GM21423 (cell line): ENCODE data around the gene RTN4R.

Source experiments
- ATAC-seq: cut with Tn5 transposase; IDR thresholded peaks from one replicate; pipeline ENCODE4 v1.9.1; 2021; ENCODE audit warnings: mild to moderate bottlenecking, moderate library complexity; ENCODE audit not compliant: unreplicated experiment

RTN4R gene

GRCh38 chr22:20258584-20259326, 9.4 kb downstream of the RTN4R start:
- no peak for ATAC-seq

DNA sequence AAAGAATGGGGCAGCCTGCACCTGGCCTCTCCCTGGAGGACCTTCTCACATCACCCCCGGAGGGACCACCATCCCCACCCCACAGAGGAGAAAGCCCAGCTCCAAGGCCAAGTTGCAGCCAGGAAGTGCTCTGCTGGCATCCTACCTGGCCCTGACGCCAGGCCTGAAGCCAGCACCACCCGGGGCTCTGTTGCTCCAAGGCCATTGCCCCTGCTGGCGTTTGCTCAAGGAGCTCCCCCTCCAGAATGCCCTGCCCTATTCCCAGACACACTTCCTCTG, 10.2 kb downstream of the RTN4R start:
- ATAC-seq, result no peak

DNA sequence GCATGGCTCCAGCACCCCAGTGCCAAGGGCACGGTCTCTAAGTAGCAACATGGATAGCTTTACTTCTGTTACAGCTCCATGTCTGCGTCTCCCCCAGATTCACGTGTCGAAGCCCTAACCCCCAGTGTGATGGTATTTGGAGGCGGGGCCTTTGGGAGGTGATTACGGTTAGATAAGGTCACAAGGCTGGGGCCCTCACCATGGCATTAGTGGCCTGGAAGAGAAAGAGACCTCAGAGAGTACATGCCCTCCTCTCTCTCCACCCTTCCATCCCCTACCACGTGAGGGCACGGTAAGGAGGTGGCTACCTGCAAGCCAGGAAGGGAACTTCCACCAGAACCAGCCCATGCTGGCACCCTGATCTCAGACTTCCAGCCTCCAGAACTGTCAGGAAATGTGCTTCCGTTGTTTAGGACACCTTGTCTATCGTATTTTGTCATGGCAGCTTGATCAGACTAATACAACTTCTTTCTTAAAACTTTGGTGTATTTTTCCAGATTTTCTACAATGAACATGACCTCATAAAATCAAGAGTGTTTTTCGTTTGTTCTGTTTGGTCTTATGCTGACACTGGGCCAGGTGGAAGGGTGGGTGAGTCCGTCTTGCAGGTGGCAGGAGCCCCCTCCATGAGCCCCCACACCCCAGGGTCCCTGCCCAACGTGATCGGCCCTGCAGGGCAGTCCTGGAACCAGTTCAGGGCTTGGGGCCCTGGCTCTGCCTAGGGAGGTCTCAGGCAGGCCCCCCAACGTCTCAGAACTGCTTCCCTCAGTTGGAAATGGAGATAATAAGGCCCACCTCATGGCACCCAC, 10.7 kb downstream of the RTN4R start:
- ATAC-seq, result no peak

DNA sequence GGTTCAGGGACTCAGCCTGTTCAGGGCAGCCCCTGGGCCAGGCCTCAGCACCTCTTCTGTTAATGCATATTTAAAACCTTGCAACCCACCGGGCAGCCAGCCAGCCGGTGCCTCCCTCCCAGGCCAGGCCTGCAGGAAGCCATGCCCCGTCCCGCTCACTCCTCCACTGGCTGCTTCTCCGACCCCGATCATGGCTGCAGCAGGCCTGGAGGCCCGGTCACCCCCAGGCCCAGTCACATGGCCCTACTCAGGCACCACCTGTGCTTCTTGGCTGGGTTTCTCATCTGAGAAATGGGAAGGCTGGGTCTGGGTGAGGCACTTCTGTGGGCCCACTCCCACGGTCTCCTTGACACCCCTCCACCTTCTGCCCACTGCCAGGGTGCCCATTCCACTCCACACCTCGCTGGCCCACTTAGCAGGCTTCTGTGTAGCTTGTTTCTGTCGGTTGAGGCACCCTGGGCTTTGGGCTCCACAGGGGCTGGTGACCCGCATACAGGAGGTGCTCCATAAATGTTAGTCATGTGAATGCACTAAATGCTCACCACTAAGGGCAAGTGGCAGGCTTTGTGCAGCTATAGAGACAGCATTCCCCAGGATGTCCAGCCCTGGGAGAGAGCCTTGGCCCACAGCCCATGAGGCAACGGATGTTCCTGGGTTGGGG, 11.4 kb downstream of the RTN4R start:
- ATAC-seq, result no peak

DNA sequence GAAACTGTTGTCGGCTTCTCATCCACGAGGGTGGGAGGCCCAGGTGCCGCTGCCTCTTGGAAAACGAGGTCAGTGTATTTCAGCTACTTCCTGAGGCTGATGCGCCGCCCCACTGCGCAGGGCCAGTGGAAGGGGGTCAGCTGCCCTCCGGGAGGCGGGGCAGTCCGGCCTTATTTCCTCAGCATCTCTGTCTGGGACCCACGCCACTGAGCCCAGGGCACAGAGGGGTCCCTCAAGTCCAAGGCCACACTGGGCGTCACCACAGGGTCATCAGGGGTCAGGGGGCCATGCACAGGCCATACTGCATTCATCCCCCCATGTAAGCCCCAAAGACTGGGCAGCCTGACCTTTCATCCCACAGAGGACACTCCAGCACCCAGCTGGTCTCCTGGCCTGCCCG, 12.1 kb downstream of the RTN4R start:
- no peak for ATAC-seq

- no peak for ATAC-seq
These were observed 12.9 kb downstream of the RTN4R start for GRCh38 chr22:20254975-20255946.

GRCh38 chr22:20253161-20253560, 15.0 kb downstream of the RTN4R start:
- no peak for ATAC-seq

- ATAC-seq, result no peak
These were observed 16.1 kb downstream of the RTN4R start for GRCh38 chr22:20251981-20252380.

DNA sequence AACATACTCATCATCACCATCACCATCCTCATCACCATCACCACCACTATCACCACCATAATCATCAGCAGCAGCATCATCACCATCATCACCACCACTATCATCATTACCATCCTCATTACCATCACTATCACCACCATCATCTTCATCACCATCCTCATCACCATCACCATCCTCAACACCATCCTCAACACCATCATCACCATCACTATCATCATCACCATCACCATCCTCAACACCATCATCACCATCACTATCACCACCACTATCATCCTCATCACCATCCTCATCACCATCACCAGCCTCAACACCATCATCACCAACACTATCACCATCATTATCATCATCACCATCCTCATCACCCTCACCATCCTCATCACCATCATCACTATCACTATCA, 16.6 kb downstream of the RTN4R start:
- no peak for ATAC-seq

DNA sequence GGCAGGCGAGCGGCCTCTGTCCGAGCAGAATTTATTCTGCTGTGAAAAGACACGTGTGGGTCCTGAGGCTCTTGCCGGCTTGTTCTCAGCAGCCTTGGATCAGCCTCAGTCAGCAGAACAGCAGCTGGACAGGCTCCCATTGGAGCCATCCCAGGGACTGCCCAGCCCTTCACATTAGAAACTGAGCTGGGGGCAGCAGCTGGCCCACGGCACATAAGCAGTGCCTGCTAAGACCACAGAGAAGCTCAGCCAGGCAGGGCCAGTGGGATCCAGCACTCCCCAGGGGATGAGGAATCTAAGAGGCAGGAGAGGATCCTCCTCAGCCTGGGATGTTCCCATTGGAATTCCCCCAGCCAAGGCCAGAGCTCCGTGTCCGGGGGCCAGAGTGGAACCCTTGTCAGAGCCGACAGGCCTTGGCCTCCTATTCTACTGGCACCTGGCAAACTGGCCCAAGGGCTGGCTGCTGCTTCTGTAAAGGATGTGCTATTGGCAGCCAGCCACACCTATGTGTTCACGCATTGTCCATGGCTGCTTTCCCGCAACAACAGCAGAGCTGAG, 18.2 kb downstream of the RTN4R start:
- no peak for ATAC-seq

- no peak for ATAC-seq
These were observed 19.6 kb downstream of the RTN4R start for GRCh38 chr22:20248461-20248978.

DNA sequence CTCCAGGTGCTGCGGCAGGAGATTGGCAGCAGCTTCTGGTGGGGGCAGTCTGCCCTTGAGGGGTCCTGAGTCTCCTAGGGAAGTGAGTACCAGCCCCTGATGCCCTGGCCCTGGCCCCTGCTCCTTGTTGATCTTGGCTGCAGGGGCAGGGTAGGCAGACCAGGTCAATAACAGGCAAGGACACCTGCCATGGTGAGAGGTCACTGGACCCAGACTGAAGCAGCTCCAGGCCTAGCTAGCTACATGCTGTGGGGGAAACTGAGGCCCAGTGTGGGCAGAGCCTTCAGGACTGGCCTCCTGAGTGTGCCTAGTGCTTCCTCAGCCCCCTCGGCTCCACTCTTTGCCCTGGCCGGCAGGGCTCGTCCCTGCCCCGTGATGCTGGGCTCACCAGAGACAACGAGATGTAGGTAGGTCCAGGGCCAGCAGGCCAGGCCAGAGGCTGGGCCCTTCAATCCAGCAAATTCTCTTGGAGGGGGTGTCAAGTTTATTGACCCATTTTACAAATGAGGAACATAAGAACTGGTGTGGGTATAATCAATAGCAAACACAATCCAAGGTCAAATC, 20.4 kb downstream of the RTN4R start:
- no peak for ATAC-seq

GRCh38 chr22:20247010-20247505, 21.1 kb downstream of the RTN4R start:
- ATAC-seq, result no peak

GRCh38 chr22:20246368-20247009, 21.6 kb downstream of the RTN4R start:
- ATAC-seq, result no peak

DNA sequence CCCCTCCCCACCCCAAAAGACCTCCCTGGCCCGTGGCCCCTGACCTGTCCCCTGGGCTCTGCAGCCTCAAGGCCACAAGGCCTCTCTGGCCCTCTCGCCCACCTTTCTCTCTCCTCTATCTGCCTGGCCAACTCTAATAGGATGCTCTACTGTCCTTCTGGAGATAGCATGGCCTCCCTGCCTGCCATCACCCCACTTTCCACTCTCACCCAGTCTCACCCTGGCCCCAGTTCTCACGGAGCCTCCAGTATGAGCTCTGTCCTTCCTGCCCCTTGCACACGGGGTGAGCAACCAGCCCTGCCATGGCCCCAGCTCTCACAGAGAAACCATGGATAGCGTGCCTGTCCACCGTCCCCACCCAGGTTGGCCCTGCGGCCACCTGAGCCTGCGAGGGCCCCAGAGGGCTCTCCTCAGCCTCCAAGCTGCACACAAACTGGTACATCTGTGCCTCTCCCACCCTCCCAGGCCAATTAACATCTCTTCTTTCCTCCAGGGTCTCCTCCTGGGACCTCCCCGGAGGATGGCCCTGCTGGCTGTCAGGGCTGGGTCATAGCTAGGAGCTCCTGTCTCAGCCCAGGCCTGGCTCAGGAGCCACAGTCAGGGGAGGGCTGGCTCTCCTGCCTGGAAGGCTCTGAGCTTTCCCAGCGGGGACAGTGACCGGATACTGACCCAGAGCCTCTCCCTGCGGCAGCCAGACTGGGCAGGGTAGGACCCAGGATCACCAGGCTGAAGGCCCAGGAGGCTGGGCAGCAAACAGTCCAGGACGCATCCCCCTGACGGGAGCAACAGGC, 22.3 kb downstream of the RTN4R start:
- no peak for ATAC-seq

- no peak for ATAC-seq
These were observed 23.2 kb downstream of the RTN4R start for GRCh38 chr22:20244691-20245576.

DNA sequence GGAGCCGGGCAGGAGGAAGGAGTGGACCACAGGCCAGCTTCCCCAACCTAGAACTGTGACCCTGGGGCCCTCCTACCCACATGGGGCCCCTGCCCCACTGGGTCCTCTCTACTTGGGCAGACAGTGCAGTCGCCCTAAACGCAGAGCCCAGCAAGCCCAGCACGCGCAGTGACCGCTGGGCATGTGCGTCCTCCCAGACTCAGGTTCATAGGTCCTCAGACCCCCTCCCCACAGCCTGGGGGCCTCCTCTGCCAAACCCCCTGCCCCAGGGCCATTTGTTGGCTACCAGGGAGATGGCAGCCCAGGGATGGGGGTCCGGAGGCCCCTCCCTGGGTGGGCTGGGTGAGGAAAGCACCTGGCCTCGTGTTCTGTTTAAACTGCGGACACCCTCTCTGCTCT, 23.9 kb downstream of the RTN4R start:
- no peak for ATAC-seq
